Globus pallidus (tissue), 1 donor: ENCODE results near the gene HAVCR1.
"Not testable (repeated sequence)": the region's sequence is repeated elsewhere in the genome, so short reads cannot be mapped to it uniquely, and the experiment has no call there.

Experiments
- DNase-seq: peaks from one replicate; pipeline ENCODE4 v3.0.0-alpha.2; 2015; ENCODE audit warnings: low spot score

HAVCR1 gene

DNA sequence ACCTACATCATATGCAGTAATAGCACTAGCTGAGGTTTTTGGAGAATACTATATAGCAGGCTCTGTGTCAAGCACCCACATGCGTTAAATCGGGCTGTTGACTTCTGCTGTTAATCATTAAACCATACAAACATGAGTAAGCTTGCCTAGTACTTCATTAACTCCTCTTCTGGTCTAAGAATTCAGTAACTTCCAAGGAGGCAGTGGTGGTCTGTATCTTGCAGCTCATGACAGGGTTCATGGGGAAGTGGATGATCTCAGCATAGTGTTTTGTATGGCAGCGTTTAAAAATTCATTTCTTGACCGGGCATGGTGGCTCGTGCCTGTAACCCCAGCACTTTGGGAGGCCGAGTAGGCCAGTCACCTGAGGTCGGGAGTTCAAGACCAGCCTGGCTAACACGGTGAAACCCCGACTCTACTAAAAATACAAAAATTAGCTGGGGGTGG lies at the start of gene HAVCR1:
Gene HAVCR1, minus strand, starts transcription at position 24 of the 447 bp plus-strand sequence. CDS start 1,173 bp downstream, outside the sequence.
- no peak for DNase-seq

DNA sequence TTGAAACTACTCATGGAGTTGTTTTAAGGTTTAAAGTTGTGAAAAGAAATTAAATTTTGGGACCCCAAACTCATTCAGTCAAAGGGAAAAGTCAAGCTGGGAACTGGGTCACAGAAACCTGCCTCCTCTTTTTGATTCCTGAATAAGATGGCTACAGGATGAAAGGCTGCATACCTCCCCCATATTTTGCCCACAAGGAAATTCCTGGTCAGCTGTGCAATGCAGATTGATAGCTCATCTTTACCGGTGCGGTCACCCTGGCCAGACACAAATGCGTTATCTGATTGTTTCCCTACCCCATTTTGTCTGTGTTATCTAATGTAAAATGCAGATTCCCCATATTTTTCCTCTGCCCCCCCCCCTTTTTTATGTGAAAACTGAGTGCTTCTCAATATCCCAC lies 48.6 kb upstream of the HAVCR1 start:
- DNase-seq: no peak

DNA sequence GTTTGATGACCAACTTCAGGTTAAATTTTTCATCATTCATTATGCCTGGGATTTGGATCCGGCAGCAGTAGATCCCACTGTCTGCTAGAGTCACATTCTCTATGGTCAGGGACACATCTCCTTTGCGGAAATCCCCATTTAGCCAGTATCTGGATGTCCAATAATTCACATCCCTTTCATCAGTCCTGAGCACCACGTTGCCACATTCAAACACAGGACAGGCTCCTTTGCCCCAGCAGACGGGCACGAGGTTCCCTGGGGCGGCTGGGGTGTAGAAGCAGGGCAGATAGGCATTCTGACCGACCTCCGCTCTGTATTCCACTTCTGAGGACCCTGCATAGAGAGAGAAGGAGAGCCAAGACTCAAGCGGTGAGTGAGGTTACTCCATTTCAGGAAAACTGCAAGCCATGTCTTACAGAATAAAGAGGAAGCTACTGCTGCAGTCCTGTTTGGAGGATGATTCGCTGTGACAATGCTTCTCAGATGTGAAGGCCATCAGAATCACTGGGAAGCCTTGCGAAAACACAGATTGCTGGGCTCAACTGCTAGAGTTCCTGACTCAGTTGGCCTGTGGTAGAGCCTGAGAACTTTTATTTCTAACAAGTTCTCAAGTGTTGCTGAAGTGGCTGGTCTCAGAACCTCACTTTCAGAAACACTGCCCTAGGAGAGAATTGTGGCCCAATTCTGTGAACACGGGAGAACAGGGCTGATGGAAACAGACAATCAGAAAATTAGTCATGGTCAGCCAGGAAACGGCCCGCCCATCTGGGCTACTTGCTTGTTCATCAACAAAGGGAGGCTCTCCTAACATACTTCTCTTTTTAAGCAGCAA lies 47.9 kb upstream of the HAVCR1 start:
- DNase-seq: peak; percentile 22

DNA sequence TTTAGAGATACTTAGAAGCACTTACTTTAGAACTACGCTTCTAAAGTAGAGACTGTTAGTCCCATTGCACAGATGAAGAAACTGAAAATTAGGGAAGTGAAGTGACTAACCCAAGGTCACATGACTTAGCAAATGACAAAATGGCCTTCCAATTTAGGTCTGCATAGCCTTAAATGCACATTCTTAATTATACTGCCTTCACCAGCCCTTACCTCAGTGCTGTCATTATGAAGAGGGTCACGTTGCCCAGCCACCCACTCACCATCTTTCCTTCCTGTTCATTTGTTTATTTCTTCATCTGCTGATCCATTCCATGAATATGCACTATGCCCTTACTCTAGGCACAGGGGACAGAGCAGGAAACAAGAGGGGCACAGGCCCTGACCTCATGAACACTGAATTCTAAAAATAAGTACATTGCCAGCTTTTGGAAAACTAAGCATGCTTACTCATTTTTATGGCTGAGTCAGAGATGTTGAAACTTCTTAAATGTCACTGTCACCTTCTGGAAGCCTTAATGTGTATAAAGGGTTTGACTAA lies 41.3 kb upstream of the HAVCR1 start:
- DNase-seq: no peak

DNA sequence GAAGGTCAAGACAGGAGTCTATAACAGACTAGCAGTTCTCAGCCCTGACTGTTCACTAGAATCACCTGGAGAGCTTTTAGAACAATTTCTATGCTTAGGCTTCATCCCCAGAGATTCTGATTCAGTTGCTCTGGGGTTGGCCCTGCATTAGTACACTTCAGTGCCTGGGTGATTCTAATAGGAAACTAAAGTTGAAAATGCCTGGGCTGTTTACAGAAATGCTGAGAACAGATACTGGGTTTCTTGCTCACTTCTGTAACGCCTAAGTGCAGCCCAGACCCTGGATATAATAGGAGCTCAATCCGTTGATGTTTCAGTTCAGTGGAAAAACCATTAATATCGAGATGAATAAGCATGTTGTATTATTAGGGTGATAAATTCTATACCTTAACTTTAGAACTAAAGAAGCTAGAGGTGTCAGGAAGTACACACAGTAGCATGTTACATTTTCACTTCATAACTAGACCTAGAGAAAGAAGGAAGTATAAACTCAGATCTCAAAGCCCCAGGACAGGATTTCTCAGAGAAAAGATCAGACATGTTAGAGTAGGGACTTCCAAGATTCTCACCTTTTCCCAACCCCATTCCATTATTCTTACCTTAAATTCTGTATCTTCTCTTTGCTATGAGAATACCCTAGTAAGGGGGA lies 29.6 kb upstream of the HAVCR1 start:
- DNase-seq: no peak

GRCh38 chr5:157086751-157087359 lies 27.9 kb upstream of the HAVCR1 start:
- no peak for DNase-seq

DNA sequence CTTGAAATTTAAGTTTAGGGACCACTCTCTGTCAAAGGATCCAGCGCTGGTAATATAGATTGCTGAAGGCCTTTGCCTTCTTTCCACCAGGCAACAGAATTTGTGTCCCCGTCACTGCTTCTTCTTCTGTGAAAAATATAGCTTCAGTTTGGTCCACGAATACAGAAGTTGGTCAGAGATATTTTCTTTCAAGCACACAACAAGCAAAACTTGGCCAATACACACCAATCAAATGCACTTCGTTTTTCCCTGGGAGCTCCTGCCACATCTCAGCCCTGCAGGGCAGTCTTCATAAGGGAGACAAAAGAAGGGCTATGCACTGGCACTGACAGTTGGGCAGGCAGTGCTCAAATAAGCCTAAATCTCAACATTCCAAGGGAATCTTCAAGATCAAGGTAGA lies 27.0 kb upstream of the HAVCR1 start:
- DNase-seq: peak; percentile 39

DNA sequence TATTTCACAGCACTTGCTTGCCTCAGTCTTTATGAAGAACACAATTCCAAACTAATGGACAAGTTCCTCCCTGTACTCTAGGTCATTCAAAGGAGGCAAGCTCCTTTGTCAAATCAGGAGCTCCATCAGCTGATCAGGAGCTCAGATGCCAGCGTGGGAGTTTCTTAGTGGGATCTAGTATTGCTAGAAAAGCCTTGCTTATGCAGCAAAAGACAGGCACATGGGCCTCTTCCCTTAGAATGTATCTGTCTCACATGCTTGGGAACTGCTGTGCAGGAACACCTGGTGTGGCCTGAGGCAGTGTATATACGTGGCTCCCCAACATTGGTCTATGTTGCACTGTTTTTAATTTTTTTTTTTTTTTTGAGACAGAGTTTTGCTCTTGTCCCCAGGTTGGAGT lies 21.4 kb upstream of the HAVCR1 start:
- DNase-seq: no peak

DNA sequence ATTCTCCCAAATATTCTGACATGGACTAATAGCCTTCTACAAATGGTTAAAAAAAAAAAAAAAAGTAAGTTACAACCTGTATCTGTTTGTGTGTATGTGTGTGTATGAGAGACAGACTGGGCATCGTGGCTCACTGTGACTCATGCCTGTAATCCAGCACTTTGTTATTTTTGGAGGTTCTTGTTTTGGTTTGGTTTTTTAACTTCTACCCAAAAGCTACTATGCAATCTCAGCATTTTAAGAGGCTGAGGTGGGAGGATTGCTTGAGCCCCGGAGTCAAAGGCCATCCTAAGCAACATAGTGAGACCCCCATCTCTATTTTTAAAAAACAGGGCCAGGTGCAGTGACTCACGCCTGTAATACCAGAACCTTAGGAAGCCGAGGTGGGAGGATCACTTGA lies 17.6 kb upstream of the HAVCR1 start:
- DNase-seq: no peak

GRCh38 chr5:157072508-157072907 lies 13.6 kb upstream of the HAVCR1 start:
- DNase-seq: no peak

DNA sequence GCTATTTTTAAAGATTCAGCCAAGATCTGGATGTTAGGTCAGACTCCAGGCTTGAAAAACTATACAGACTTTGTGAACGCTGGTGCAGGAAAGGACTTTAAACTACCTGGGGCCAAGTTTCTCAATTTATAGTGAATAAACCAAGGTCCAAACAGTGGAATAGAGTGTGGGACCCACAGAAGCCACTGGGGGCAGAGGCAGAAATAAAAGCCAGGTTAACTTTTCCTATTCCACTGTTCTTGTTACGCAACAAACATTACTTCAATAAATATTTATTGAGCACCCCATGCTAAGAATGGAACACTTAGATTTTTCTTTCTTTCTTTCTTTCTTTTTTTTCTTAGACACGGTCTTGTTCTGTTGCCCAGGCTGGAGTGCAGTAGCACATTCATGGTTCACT lies 11.0 kb upstream of the HAVCR1 start:
- no peak for DNase-seq

DNA sequence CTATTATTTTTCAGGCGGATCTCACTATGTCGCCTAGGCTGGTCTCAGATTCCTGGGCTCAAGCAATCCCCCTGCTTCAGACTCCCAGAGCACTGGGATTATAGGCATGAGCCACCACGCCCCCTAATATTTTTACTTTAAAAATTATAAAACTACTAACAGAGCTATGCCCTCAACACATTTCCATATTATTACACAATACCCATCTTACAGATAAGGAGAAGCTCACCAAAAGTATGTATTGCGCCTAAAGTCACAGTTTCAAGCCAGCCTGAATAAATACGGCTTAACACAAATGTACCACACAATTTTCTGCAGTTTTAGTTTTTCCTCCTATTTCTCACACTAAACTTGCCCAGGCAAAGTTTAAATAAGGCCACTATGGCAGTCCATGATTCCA lies 9.9 kb upstream of the HAVCR1 start:
- no peak for DNase-seq

DNA sequence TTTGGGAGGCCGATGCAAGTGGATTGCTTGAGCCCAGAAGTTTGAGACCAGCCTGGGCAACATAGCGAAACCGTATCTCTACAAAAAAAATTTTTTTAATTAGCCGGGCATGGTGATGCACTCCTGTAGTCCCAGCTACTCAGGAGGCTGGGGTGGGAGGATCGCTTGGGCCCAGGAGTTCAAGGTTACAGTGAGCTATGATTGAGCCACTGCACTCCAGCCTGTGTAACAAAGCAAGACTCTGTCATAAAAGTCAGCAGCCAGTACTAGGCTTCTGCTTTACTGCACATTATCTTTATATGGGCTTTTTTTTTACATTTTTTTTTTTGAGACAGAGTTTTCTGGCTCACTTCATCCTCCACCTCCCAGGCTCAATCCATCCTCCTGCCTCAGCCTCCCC lies 9.4 kb upstream of the HAVCR1 start:
- no peak for DNase-seq

DNA sequence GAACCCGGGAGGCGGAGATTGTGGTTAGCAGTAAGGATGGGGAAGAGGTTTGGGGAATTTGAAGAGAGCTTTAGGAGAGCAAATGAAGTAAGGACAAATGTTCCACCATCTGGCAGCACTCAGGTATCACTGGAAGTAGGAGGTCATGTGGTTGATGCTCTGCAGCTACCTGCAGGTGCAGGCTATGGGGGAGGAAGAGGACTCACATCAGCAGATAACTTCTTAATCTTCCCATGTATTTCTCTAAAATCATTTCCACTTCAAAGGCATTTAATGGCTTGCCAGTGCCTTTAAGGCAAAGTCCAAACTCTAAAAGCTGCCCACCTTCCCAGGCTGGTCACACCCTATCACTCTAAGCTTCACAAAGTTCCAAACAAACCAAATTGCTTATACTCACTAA lies 8.1 kb upstream of the HAVCR1 start:
- no peak for DNase-seq

GRCh38 chr5:157066080-157066479 lies 7.2 kb upstream of the HAVCR1 start:
- no peak for DNase-seq

- DNase-seq: no peak
Measured at GRCh38 chr5:157063776-157064430, 5.0 kb upstream of the HAVCR1 start.

DNA sequence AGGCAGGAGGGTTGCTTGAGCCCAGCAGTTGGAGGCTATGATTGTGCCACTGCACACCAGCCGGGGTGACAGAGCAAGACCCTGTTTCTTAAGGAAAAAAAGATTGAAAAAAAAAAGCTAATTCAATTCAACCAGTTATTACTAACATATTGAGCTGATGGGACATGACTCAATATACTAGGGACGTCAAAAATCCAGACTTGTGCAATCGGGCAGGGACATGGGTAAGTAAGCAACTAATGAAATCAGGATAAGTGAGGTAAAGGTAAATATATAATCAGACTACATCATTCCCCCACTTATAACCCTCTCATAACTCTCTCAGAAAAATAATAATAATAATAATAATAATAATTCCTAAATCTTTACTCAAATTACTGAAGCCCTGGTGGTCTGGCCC lies 975 bp upstream of the HAVCR1 start:
- no peak for DNase-seq

- DNase-seq: no peak
Measured at GRCh38 chr5:157057459-157058370, 1.2 kb downstream of the HAVCR1 start.

DNA sequence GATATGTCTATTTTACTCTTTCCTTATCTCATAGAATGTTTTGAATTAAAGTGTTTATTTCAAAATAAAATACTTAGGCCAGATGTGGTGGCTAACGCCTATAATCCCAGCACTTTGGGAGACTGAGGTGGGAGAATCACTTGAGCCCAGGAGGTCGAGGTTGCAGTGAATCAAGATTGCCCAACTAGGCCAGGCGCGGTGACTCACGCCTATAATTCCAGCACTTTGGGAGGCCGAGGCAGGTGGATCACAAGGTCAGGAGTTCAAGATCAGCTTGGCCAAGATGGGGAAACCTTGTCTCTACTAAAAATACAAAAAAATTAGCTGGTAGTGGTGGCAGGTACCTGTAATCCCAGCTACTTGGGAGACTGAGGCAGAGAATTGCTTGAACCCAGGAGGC lies 2.1 kb downstream of the HAVCR1 start:
- DNase-seq: not testable (repeated sequence)

DNA sequence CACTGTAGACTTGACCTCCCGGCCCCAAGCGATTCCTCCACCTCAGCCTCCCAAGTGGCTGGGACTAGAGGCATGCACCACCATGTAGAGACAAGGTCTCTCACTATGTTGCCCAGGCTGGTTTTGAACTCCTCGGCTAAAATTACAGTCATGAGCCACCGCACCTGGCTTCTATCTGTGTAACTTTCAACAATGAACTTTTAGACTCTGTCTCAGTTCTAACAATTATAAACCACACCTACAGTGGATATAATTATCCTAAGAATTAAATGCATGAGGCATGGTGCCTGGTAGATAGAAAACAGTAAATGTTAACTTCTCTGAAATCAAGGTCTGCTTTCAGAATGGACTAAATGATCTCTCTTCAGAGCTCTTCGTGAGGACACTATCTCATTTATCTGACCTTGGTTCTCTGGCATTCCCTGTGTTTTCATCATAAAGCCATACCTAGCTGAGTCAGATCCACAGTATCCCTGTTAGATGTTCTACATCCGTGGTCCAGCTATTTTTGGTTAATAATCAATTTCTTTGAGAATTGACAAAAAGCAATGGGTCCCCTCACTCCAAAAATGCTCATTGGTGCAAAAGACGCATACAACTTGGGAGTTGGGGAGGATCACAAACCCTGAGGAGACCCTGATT lies 7.2 kb downstream of the HAVCR1 start:
- no peak for DNase-seq

GRCh38 chr5:157050050-157050449 lies 8.9 kb downstream of the HAVCR1 start:
- DNase-seq: peak; percentile 14
